HepG2 (cell line): ENCODE data around the gene RUVBL2. TPM values are rescaled to one million over a fixed set of nuclear protein-coding genes. Genes with fewer than 3 reads are reported as not detected.

Source experiments
- CCAR2 ChIP-seq: fragments of 200-400 bp; formaldehyde crosslinking; optimal IDR thresholded peaks from 2 replicates; pipeline ENCODE3; 2018; ENCODE audit warnings: low read depth, mild to moderate bottlenecking, low read length, moderate library complexity
- FOXO1 ChIP-seq: sonication (generic); formaldehyde crosslinking; IDR thresholded peaks from 2 replicates; pipeline ENCODE4 v1.4.0; 2020; ENCODE audit warnings: missing genetic modification reagents
- JARID2 ChIP-seq: sonication (generic); formaldehyde crosslinking; IDR thresholded peaks from 2 replicates; pipeline ENCODE4 v1.8.1; 2023; ENCODE audit warnings: missing genetic modification reagents, inconsistent platforms; ENCODE audit not compliant: insufficient replicate concordance
- MAZ ChIP-seq, 2 experiments: sonication (generic) in 1 of 2; formaldehyde crosslinking in 1 of 2; IDR thresholded peaks; 2 replicates each; pipeline versions ENCODE4 v1.5.0 to v1.6.1; 2012 to 2020; ENCODE audit warnings: low read depth in 2 of 2, mild to moderate bottlenecking in 2 of 2, borderline replicate concordance in 1 of 2, improper control_type of control experiment in 1 of 2, low read length in 1 of 2, missing genetic modification reagents in 1 of 2, moderate library complexity in 1 of 2
- MYC ChIP-seq: sonication (generic); formaldehyde crosslinking; IDR thresholded peaks from 2 replicates; pipeline ENCODE4 v1.9.0; 2021; ENCODE audit warnings: missing genetic modification reagents, borderline replicate concordance
- PCBP1 ChIP-seq: fragments of 200-400 bp; formaldehyde crosslinking; IDR thresholded peaks from 2 replicates; pipeline ENCODE4 v1.6.1; 2017; ENCODE audit warnings: mild to moderate bottlenecking, low read depth, low read length, borderline replicate concordance
- RBM22 ChIP-seq: fragments of 200-400 bp; formaldehyde crosslinking; optimal IDR thresholded peaks from 2 replicates; pipeline ENCODE3; 2017; ENCODE audit warnings: mild to moderate bottlenecking, low read length, moderate library complexity
- RXRB ChIP-seq: IDR thresholded peaks from 2 replicates; pipeline ENCODE4 v1.6.1; 2016; ENCODE audit warnings: borderline replicate concordance, missing genetic modification reagents, missing compliant biosample characterization
- SP2 ChIP-seq: sonication (generic); formaldehyde crosslinking; IDR thresholded peaks from 2 replicates; pipeline ENCODE4 v1.5.1; 2020; ENCODE audit warnings: mild to moderate bottlenecking, missing genetic modification reagents
- SSRP1 ChIP-seq: IDR thresholded peaks from 2 replicates; pipeline ENCODE4 v1.6.1; 2016; ENCODE audit warnings: control low read depth
- TAF1 ChIP-seq: sonication (generic); formaldehyde crosslinking; IDR thresholded peaks from 2 replicates; pipeline ENCODE4 v1.4.0; 2020; ENCODE audit warnings: missing genetic modification reagents
- TSC22D2 ChIP-seq: sonication (generic); formaldehyde crosslinking; IDR thresholded peaks from 2 replicates; pipeline ENCODE4 v1.5.1; 2020; ENCODE audit warnings: missing genetic modification reagents, mild to moderate bottlenecking, borderline replicate concordance
- ZNF292 ChIP-seq: sonication (generic); formaldehyde crosslinking; IDR thresholded peaks from 2 replicates; pipeline ENCODE4 v1.8.1; 2022; ENCODE audit warnings: mild to moderate bottlenecking, low read depth, missing genetic modification reagents, borderline replicate concordance
- ZNF7 ChIP-seq: IDR thresholded peaks from 2 replicates; pipeline ENCODE4 v1.6.1; 2016; ENCODE audit warnings: missing biosample characterization, missing genetic modification reagents
- ZNF839 ChIP-seq: sonication (generic); formaldehyde crosslinking; IDR thresholded peaks from 2 replicates; pipeline ENCODE4 v1.4.0; 2020; ENCODE audit warnings: missing genetic modification reagents, mild to moderate bottlenecking, borderline replicate concordance
- polyA plus RNA-seq, 8 experiments: library from polyadenylated mRNA; depleted of rRNA in 3 of 8; stranded (reverse) in 7 of 8; unstranded in 1 of 8; fragments of >200 nt; fragmentation: Illumina TruSeq in 4 of 8; extraction: Trizol in 4 of 8; gene quantifications; 2 replicates each; pipeline versions ENCODE4 v1.2.1 to v1.2.3, GENCODE V29; 2011 to 2016; ENCODE audit warnings: low read depth in 4 of 8, missing spikeins in 1 of 8, mixed read lengths in 1 of 8; ENCODE audit not compliant: insufficient read depth in 1 of 8
- total RNA-seq, 5 experiments: library from RNA; depleted of rRNA; stranded (reverse); fragments of >200 nt; fragmentation: Illumina TruSeq; extraction: Trizol; gene quantifications; 2 replicates each; pipeline ENCODE4 v1.2.3, GENCODE V29; 2016; ENCODE audit warnings: low read depth in 1 of 5
- TF ChIP-seq, protein P1 (sequence below): IDR thresholded peaks from 2 replicates; pipeline ENCODE4 v1.6.1; 2016
- TF ChIP-seq, protein P2 (sequence below): sonication (generic); formaldehyde crosslinking; IDR thresholded peaks from 2 replicates; pipeline ENCODE4 v1.9.0; 2021; ENCODE audit warnings: missing genetic modification reagents, borderline replicate concordance
- TF ChIP-seq, protein P3 (sequence below): sonication (generic); formaldehyde crosslinking; IDR thresholded peaks from 2 replicates; pipeline ENCODE4 v1.5.1; 2020; ENCODE audit warnings: mild to moderate bottlenecking, missing genetic modification reagents, moderate library complexity
- TF ChIP-seq, protein P4 (sequence below): sonication (generic); formaldehyde crosslinking; IDR thresholded peaks from 2 replicates; pipeline ENCODE4 v1.8.0; 2023; ENCODE audit warnings: mild to moderate bottlenecking, missing genetic modification reagents

Gene RUVBL2
- total and polyA plus RNA-seq, 2 of the 13 experiments (the other 11 are each of a cell fraction or from before 2014, with no cell fraction given) = 120 to 122 TPM

DNA sequence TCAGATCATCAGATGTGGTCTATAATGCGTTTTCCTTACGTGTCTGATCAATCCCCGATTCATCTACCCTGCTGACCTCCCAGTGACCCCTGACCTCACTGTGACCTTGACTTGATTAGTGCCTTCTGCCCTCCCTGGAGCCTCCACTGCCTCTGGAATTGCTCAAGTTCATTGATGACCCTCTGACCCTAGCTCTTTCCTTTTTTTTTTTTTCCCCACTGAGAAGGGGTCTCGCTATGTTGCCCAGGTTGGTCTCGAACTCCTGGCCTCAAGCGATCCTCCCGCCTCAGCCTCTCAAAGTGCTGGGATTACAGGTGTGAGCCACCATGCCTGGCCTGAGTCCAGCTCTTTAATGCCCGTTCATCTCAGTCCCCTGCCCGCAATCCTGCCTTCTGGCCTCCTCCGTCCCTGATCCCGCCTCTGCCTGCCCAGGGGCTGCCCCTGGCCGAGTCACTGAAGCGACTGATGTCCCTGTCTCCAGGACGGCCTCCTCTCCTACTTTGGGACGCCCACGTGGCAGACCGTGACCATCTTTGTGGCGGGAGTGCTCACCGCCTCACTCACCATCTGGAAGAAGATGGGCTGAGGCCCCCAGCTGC is 32.5 kb upstream of the RUVBL2 start (continued):
- TF ChIP-seq, protein P1, sequence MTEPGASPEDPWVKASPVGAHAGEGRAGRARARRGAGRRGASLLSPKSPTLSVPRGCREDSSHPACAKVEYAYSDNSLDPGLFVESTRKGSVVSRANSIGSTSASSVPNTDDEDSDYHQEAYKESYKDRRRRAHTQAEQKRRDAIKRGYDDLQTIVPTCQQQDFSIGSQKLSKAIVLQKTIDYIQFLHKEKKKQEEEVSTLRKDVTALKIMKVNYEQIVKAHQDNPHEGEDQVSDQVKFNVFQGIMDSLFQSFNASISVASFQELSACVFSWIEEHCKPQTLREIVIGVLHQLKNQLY (CRISPR knock-in tag) = no peak
- no peak for TF ChIP-seq TSC22D2 (CRISPR knock-in tag)
- TF ChIP-seq, protein P2, sequence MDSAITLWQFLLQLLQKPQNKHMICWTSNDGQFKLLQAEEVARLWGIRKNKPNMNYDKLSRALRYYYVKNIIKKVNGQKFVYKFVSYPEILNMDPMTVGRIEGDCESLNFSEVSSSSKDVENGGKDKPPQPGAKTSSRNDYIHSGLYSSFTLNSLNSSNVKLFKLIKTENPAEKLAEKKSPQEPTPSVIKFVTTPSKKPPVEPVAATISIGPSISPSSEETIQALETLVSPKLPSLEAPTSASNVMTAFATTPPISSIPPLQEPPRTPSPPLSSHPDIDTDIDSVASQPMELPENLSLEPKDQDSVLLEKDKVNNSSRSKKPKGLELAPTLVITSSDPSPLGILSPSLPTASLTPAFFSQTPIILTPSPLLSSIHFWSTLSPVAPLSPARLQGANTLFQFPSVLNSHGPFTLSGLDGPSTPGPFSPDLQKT = no peak
- no peak for TF ChIP-seq SP2 (CRISPR knock-in tag)
- TF ChIP-seq ZNF292 (CRISPR knock-in tag) = no peak
- TF ChIP-seq ZNF7 (CRISPR knock-in tag) = no peak
- TF ChIP-seq, protein P3, sequence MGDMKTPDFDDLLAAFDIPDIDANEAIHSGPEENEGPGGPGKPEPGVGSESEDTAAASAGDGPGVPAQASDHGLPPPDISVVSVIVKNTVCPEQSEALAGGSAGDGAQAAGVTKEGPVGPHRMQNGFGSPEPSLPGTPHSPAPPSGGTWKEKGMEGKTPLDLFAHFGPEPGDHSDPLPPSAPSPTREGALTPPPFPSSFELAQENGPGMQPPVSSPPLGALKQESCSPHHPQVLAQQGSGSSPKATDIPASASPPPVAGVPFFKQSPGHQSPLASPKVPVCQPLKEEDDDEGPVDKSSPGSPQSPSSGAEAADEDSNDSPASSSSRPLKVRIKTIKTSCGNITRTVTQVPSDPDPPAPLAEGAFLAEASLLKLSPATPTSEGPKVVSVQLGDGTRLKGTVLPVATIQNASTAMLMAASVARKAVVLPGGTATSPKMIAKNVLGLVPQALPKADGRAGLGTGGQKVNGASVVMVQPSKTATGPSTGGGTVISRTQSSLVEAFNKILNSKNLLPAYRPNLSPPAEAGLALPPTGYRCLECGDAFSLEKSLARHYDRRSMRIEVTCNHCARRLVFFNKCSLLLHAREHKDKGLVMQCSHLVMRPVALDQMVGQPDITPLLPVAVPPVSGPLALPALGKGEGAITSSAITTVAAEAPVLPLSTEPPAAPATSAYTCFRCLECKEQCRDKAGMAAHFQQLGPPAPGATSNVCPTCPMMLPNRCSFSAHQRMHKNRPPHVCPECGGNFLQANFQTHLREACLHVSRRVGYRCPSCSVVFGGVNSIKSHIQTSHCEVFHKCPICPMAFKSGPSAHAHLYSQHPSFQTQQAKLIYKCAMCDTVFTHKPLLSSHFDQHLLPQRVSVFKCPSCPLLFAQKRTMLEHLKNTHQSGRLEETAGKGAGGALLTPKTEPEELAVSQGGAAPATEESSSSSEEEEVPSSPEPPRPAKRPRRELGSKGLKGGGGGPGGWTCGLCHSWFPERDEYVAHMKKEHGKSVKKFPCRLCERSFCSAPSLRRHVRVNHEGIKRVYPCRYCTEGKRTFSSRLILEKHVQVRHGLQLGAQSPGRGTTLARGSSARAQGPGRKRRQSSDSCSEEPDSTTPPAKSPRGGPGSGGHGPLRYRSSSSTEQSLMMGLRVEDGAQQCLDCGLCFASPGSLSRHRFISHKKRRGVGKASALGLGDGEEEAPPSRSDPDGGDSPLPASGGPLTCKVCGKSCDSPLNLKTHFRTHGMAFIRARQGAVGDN (CRISPR knock-in tag) = peak; percentile 57
- no peak for TF ChIP-seq JARID2
- TF ChIP-seq PCBP1 = no peak
- TF ChIP-seq CCAR2 = no peak
- peak; percentile 65 for TF ChIP-seq RBM22
- peak; percentile 76; the same call in 1 of the 2 replicates for TF ChIP-seq MYC (CRISPR knock-in tag)
- TF ChIP-seq, protein P4, sequence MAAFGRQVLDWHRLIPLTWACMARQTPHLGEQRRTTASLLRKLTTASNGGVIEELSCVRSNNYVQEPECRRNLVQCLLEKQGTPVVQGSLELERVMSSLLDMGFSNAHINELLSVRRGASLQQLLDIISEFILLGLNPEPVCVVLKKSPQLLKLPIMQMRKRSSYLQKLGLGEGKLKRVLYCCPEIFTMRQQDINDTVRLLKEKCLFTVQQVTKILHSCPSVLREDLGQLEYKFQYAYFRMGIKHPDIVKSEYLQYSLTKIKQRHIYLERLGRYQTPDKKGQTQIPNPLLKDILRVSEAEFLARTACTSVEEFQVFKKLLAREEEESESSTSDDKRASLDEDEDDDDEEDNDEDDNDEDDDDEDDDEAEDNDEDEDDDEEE (CRISPR knock-in tag) = no peak
- TF ChIP-seq ZNF839 = no peak
- no peak for TF ChIP-seq MAZ (IDR thresholded peaks at IDR 0.05; ENCODE audit: borderline replicate concordance, low read depth, low read length)
- TF ChIP-seq MAZ (CRISPR knock-in tag; IDR thresholded peaks at IDR 0.05; ENCODE audit: low read depth) = no peak
- peak; percentile 40; the same call in 1 of the 2 replicates for TF ChIP-seq RXRB (CRISPR knock-in tag)
- peak; percentile 49; the same call in 1 of the 2 replicates for TF ChIP-seq SSRP1
- TF ChIP-seq FOXO1 = no peak
- TF ChIP-seq TAF1 = peak; percentile 15; the same call in 1 of the 2 replicates
